ENCODE data around the gene NEUROD2.

DNA sequence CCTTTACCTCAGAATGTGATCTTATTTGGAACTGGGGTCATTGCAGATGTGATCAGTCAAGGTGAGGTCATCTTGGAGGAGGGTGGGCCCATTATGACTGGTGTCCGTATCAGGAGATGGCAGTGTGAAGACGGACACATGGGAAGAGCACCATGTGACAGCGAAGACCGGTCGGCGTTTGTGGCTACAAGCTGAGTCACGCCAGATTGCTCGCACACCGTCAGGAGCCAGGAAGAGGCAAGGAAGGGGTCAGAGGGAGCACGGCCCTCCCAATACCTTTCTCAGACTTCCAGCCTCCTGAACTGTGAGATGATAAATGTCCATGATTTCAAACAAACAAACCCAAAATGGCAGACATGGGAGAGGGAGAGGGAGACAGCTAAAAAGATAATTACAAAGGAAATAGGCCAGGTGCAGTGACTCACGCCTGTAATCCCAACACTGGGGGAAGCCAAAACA lies 42.4 kb upstream of the NEUROD2 start:
- TF ChIP-seq RFX5 (IDR thresholded peaks at IDR 0.05; ENCODE audit: low read length) (no peak), NRF1 (IDR thresholded peaks at IDR 0.05; ENCODE audit: low read depth, low read length) (no peak), EP300 (IDR thresholded peaks at IDR 0.05; ENCODE audit: borderline replicate concordance in 1 of 2, low read depth in 1 of 2, low read length in 1 of 2) (no peak), CHD2 (IDR thresholded peaks at IDR 0.05; ENCODE audit: low read length, partially characterized antibody) (no peak)
- TF ChIP-seq, protein P1, sequence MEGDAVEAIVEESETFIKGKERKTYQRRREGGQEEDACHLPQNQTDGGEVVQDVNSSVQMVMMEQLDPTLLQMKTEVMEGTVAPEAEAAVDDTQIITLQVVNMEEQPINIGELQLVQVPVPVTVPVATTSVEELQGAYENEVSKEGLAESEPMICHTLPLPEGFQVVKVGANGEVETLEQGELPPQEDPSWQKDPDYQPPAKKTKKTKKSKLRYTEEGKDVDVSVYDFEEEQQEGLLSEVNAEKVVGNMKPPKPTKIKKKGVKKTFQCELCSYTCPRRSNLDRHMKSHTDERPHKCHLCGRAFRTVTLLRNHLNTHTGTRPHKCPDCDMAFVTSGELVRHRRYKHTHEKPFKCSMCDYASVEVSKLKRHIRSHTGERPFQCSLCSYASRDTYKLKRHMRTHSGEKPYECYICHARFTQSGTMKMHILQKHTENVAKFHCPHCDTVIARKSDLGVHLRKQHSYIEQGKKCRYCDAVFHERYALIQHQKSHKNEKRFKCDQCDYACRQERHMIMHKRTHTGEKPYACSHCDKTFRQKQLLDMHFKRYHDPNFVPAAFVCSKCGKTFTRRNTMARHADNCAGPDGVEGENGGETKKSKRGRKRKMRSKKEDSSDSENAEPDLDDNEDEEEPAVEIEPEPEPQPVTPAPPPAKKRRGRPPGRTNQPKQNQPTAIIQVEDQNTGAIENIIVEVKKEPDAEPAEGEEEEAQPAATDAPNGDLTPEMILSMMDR (IDR thresholded peaks at IDR 0.05) = no peak
- TF ChIP-seq, protein P2, sequence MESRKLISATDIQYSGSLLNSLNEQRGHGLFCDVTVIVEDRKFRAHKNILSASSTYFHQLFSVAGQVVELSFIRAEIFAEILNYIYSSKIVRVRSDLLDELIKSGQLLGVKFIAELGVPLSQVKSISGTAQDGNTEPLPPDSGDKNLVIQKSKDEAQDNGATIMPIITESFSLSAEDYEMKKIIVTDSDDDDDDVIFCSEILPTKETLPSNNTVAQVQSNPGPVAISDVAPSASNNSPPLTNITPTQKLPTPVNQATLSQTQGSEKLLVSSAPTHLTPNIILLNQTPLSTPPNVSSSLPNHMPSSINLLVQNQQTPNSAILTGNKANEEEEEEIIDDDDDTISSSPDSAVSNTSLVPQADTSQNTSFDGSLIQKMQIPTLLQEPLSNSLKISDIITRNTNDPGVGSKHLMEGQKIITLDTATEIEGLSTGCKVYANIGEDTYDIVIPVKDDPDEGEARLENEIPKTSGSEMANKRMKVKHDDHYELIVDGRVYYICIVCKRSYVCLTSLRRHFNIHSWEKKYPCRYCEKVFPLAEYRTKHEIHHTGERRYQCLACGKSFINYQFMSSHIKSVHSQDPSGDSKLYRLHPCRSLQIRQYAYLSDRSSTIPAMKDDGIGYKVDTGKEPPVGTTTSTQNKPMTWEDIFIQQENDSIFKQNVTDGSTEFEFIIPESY (IDR thresholded peaks at IDR 0.05; ENCODE audit: borderline replicate concordance, low read depth) = no peak
